Thyroid gland (tissue), 4 donors: ENCODE measurements around the gene STAMBPL1. TPM values are rescaled to one million over a fixed set of nuclear protein-coding genes. Genes with fewer than 3 reads are reported as not detected.

Experiments used
- DNase-seq, 2 donors: peaks; one replicate each; pipeline ENCODE4 v3.0.0-alpha.2; 2019
- H3K27ac ChIP-seq, 3 donors: fragments of 200-600 bp; sonication (generic); 1 replicate in 2 of 3; 2 replicates in 1 of 3; pipeline ENCODE4 v1.5.1; 2016 to 2019; ENCODE audit warnings: mild to moderate bottlenecking in 1 of 3, moderate library complexity in 1 of 3
- H3K27me3 ChIP-seq: fragments of 200-600 bp; sonication (generic); one replicate; pipeline ENCODE4 v1.5.1; 2019
- H3K36me3 ChIP-seq, 2 donors: fragments of 200-600 bp; sonication (generic); one replicate each; pipeline ENCODE4 v1.5.1; 2016 to 2019
- H3K4me1 ChIP-seq, 2 donors: fragments of 200-600 bp; sonication (generic); one replicate each; pipeline ENCODE4 v1.5.1; 2017 to 2019
- H3K4me3 ChIP-seq, 3 donors: fragments of 200-600 bp; sonication (generic); replicated peaks in 1 of 3; 1 replicate in 2 of 3; 2 replicates in 1 of 3; pipeline ENCODE4 v1.5.1; 2016; ENCODE audit warnings: mild to moderate bottlenecking in 1 of 3
- H3K9me3 ChIP-seq: fragments of 200-600 bp; sonication (generic); one replicate; pipeline ENCODE4 v1.5.1; 2017
- CTCF ChIP-seq, 6 experiments: fragments of 200-600 bp in 3 of 6; fragments of 450-650 bp in 3 of 6; sonication (generic) in 3 of 6; IDR thresholded peaks; one replicate each; pipeline ENCODE4 v1.5.1; 2016 to 2019; ENCODE audit warnings: antibody characterized with exemption in 6 of 6, mild to moderate bottlenecking in 2 of 6, inconsistent platforms in 1 of 6, moderate library complexity in 1 of 6
- POLR2A ChIP-seq, 2 donors: fragments of 450-650 bp; IDR thresholded peaks; one replicate each; pipeline ENCODE4 v1.6.1; 2017; ENCODE audit warnings: antibody characterized with exemption in 2 of 2, mild to moderate bottlenecking in 2 of 2, moderate library complexity in 1 of 2
- WGBS, 2 donors: methylation state at CpG; one replicate each; pipeline ENCODE4 v1.1.5; 2017; 5-methylcytosine and 5-hydroxymethylcytosine counted together
- intact Hi-C: fragments of 100-400 bp; cut with DNase I; formaldehyde crosslinking; loops from one replicate; pipeline ENCODE4 v1.15.1; 2023
- total RNA-seq, 4 donors: library from RNA; depleted of rRNA; stranded (reverse); fragments of >200 nt; gene quantifications; one replicate each; pipeline ENCODE4 v1.2.3, GENCODE V29; 2016

Gene STAMBPL1
- total RNA-seq, 4 donors from 2014 or later, result 0.63 to 6.2 (median 5.7) TPM

DNA sequence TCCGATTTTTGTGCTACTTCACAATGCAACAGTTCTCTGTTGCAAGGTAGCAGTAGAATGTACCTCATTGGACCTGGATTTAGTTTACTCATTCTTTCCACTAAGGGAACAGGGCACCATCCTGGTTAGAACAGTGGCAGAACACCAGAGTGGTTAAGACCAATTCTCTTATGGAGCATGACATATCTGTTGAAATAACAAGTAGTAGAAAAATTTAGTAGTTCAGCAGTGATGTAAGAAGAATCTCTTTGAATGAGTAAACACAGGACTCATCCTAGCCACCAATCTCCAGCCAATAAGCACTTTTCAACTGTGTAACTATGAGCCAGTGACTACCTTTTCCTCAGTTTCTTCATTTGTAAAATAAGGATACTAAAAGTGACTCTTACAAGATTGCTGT is 30.8 kb upstream of the STAMBPL1 start:
- Histone ChIP-seq H3K27me3 (no peaks in the 10 kb centered on the region), H3K27ac (no peak overlapping the region), H3K9me3 (no peaks in the 10 kb centered on the region), H3K4me3 (no peak overlapping the region), H3K36me3 (no peaks in the 10 kb centered on the region), H3K4me1 (no peaks in the 10 kb centered on the region)
- DNase-seq, result no peak
- intact Hi-C loops, result no loop called here
- TF ChIP-seq CTCF (IDR thresholded peaks at IDR 0.05) (no peak), POLR2A (IDR thresholded peaks at IDR 0.05) (no peak)
- 92 to 97% methylated on average over 1 of the region's 1 CpG for WGBS, 2 donors

DNA sequence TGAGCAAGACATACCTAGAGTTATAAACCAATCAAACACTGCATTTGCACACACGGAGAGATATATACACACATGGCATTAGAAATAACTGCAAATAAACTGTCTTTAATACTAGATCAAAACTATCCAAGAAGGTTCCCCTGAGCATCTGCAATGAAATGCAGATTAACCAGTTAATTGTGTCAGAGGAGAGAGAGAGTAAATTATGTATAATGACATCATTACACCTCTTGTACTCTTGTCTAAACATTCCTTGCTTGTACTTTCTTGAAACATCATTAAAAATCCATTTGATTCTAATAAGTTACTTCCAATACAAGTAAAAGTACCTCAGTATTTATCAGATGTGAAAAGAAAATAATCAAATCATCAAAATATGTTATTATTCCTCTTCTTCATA is 29.3 kb upstream of the STAMBPL1 start:
- Histone ChIP-seq H3K36me3 (no peaks in the 10 kb centered on the region), H3K9me3 (no peaks in the 10 kb centered on the region), H3K27me3 (no peaks in the 10 kb centered on the region), H3K4me3 (no peak overlapping the region), H3K27ac (no peak overlapping the region), H3K4me1 (peaks cover 0 to 5% of the 10 kb centered on the region in 2 donors)
- no peak for DNase-seq
- intact Hi-C loops, result no loop called here
- WGBS, 2 donors, result 85% methylated on average over 1 of the region's 1 CpG
- TF ChIP-seq POLR2A (IDR thresholded peaks at IDR 0.05), result no peak
- TF ChIP-seq CTCF (IDR thresholded peaks at IDR 0.05), result no peak

- no peak for DNase-seq
- no peaks in the 10 kb centered on the region for H3K9me3 ChIP-seq
- 61 to 65% methylated on average over 5 of the region's 5 CpGs for WGBS, 2 donors
- H3K27me3 ChIP-seq, result no peaks in the 10 kb centered on the region
- no peak within 1 kb of the TSS for H3K4me3 ChIP-seq
- H3K27ac ChIP-seq, result no peak within 1 kb of the TSS
- no peaks in the 10 kb centered on the region for H3K36me3 ChIP-seq
- TF ChIP-seq POLR2A (IDR thresholded peaks at IDR 0.05) (no peak), CTCF (IDR thresholded peaks at IDR 0.05) (no peak)
- peaks cover 0 to 5% of the 10 kb centered on the region in 2 donors for H3K4me1 ChIP-seq
- intact Hi-C loops, result no loop called here
Measured at GRCh38 chr10:88851706-88852105, 28.3 kb upstream of the STAMBPL1 start, which contains the start of gene ANKRD22. TSS of gene ANKRD22 (minus strand) at chr10:88851844. CDS start at chr10:88851607, 237 bp downstream.

DNA sequence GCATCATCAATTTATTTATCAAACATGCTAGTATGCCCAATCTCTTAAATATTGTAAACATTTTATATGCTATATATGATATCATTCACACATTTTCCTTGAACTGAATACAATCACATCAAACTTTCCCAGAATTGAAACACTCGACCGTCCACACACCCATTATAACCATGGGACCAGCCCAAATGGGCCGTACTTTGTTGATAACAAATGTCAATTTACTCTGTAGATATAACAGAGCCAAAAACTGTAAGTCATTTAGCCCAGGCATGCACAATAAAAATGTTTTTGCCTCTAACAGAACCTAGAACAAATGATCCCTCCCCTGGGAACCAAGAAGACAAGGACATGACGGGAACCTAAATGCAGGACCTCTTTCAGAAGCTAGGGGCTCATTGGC is 27.7 kb upstream of the STAMBPL1 start:
- Histone ChIP-seq H3K27me3 (no peaks in the 10 kb centered on the region), H3K36me3 (no peaks in the 10 kb centered on the region), H3K9me3 (no peaks in the 10 kb centered on the region), H3K4me3 (no peak overlapping the region), H3K27ac (no peak overlapping the region), H3K4me1 (peaks cover 0 to 5% of the 10 kb centered on the region in 2 donors)
- no peak for DNase-seq
- WGBS, 2 donors, result 95% methylated on average over 4 of the region's 4 CpGs
- intact Hi-C loops, result no loop called here
- TF ChIP-seq CTCF (IDR thresholded peaks at IDR 0.05) (no peak), POLR2A (IDR thresholded peaks at IDR 0.05) (no peak)

GRCh38 chr10:88853155-88853881 is 26.7 kb upstream of the STAMBPL1 start:
- Histone ChIP-seq H3K36me3 (no peaks in the 10 kb centered on the region), H3K27me3 (no peaks in the 10 kb centered on the region), H3K9me3 (no peaks in the 10 kb centered on the region), H3K4me3 (no peak overlapping the region), H3K27ac (no peak overlapping the region), H3K4me1 (peaks cover 0 to 5% of the 10 kb centered on the region in 2 donors)
- no peak for DNase-seq
- intact Hi-C loops, result no loop called here
- no peak for TF ChIP-seq CTCF (IDR thresholded peaks at IDR 0.05)
- no peak for TF ChIP-seq POLR2A (IDR thresholded peaks at IDR 0.05)
- WGBS, 2 donors, result 67 to 77% methylated on average over 4 of the region's 4 CpGs
